ENCODE measurements around the gene WDR75.

Gene WDR75

DNA sequence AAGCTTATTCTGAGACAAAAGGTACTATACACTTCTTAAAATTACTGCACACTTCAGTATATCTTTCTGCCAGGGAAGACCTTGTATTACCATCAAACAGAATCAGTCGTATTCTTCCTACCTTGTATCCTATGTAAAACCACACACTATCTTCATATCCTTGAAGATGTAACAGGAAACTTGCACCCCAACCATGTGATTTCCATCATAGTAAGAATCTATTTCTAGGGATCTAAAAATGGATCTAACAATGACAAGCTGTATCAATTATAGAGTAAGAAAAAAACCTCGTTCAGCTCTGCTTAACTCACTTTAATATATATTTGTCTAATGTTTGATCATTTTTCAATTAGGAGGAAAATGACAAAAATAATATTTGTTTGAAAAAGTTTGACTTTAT is 60.2 kb downstream of the WDR75 start:
- DNase-seq = no peak

DNA sequence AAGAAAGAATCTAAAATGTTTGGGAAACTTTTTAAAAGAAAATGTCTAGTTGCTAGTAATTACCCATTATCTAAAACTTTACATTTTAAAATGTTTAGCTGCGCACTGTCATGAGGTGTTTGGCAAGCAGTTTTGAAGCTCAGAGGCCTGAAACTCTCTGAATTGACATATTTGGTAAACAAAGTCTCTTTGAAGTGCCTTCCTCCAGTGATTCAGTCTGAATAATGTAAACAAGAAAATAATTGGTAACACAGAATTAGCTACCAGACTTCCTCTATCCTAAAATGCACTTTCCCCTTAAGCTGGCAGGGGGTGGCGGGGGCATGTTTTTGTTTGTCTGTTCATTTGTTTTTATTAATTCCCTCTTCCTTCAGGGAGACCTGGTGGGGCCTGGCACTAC is 61.4 kb downstream of the WDR75 start:
- no peak for DNase-seq

DNA sequence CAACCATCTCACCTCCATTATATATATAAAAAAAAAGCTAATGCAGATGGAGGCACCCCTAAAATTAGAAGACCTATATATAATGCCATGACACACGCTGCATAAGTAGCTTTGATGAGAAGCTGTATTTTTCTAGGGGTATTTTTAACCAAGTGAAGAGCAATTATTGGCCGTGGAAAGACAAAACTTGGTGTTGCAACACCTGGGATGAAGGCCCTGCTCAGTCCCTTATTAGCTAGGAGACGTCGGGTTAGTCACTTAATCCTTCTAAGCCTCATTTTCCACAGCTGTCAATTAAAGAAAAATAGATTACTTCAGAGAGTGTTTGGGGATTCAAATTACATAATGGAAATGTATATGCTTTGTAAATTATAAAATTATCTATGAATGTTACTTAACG is 63.0 kb downstream of the WDR75 start:
- DNase-seq = no peak

DNA sequence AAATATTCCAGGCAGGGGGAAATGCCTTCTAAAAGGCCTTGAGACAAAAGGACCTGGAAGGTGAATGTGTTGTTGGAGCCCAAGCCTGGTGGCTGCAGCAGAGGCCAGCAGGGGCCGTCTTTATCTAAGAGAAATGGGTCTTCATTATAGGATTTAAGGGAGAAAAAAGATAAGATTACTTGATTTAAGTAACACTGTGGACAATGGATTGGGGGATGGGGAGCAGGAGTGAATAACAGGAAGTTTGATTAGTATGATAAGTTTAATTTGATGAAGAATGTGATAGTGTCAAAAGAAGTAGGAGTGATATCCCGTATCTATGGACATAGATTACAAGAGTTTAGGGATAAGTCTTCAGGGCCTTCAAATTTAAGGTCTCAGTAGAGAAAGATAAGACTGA is 64.2 kb downstream of the WDR75 start:
- DNase-seq = no peak

DNA sequence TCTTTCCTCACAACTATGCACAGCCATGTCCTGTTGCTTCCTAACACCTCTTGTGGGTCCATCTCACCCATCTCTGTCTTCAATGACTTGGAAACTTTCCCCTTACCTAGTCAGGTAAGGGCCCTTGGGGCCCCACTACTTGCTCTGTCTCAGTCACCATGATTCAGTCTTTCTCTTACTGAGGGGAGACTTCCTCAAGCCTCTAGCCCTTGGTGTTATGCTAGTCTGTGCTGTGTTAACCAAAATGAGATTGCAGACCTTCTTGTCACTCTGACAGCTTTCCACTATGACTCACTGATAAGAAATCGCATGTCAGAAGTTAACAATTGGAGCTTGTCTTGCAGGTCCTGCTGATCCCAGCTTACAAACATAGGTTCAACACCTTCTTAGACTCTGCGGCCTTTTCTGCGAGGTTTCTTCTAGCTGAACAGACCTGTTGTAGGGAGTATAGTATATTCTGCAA is 65.3 kb downstream of the WDR75 start:
- no peak for DNase-seq

DNA sequence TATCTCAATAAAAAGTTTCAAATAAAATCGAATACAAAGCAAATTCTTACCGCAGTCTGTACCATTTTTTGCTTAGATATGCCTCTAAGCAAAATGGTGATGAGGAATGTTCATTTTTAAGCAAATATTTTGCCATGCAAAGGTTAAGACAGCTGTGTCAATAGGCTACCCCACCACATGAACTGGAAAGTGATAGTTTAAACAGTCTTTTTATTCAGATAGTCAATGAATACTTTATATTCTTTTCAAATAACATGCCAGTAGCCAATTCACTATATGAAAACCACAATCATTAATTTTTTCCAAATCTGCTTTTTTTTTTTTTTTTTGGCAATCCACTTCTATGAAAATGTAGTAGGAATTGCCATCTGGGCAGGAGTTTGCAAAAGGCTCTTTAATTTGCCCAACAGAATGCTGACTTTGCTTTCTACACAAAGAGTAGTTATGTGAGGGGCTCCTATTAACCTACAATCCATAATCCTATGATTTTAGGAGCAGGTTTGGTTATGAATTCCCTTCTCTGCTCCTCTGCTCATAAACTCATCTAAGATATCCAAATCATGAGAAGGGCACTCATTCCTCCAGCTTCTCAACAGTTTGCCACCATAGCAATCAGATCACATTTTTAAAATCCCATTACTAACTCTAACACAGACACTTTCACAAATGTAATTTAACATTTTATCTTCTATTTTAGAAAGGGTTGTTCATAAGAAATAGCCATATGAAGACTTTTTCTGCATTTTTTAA is 70.1 kb downstream of the WDR75 start:
- no peak for DNase-seq

DNA sequence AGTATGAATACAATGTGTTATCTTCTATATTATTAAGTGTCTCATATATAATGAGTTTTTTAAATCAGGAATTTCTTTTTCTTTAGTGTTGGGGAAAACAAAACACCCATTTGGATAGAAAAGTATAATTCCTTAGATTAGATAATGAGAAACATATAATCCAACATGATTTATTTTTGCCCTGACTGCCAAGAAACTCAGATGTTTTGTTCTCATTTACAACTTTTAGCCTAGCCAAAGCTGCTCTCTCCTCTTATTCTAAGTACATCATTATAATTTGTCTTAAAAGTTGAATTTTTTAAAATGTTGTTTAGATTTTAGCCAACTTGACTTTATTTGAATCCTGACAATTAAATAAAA is 70.7 kb downstream of the WDR75 start:
- DNase-seq = no peak

DNA sequence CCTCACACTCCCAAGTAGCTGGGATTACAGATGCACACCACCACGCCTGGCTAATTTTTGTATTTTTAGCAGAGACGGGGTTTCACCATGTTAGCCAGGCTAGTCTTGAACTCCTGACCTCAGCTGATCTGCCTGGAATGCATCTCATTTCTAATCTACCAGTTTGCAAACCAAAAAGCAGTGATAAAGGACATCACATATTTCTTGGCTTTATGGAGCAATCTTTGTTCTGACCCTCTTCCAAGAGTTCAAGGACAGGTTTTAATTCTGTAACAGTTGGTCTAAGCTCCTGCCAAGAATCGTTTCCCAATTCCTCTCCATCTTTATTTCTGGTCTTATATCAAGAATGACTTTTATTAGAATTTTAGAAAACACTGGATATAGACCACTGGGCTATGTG is 71.6 kb downstream of the WDR75 start:
- no peak for DNase-seq

DNA sequence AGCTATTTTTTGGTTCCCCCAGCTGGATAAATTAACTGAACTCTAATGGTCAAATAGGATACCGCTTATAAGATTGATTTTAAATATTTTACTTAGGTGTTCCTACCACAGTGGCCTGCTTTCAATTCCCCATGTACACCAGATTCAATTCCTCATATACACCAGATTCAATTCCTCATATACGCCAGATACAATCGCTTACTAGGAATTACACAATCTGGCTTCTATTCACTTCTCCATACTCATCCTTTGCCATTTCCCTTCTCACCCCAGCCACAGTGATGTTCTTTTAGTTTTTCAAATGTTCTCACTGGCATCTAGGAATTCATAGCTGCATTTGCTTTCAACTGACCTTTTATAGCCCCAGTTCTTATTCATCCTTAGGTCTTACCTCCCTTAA is 72.8 kb downstream of the WDR75 start:
- DNase-seq = no peak

DNA sequence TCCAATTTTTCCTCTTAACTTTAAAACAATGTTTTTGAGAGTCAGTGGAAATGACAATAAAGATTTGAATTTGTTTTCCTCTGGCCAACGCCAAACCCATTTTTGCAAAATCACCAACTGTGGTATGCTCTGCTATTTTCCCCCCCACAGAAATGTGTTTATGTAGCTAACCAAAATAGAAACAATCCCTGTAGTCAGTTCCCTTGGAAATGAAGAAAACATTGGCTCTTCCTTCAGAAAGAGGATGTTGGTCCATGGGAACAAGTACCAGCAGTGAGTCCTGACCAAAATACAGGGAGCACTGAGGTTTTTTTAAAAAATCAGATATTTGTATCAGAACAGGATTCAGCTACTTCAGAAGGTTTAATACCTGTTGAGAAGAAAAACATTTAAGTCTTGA is 74.0 kb downstream of the WDR75 start:
- DNase-seq = no peak

DNA sequence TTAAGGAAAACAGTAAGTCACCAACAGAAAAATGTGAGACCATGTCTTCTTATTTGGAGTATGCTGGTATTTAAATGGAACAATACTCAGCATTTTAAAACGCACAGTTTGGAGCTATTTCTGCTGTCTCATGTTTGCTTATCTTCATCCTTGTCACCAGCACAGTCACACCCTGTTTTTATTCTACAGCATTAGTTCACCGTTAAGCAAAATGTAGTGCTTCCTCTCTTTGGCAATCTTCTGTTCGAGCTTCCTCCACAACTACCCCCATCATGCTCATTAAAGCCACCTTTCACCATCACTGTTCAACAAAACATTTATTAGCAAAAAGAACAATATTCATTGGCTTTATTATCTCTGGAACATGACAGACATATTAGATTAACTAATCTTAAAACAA is 75.3 kb downstream of the WDR75 start:
- no peak for DNase-seq

DNA sequence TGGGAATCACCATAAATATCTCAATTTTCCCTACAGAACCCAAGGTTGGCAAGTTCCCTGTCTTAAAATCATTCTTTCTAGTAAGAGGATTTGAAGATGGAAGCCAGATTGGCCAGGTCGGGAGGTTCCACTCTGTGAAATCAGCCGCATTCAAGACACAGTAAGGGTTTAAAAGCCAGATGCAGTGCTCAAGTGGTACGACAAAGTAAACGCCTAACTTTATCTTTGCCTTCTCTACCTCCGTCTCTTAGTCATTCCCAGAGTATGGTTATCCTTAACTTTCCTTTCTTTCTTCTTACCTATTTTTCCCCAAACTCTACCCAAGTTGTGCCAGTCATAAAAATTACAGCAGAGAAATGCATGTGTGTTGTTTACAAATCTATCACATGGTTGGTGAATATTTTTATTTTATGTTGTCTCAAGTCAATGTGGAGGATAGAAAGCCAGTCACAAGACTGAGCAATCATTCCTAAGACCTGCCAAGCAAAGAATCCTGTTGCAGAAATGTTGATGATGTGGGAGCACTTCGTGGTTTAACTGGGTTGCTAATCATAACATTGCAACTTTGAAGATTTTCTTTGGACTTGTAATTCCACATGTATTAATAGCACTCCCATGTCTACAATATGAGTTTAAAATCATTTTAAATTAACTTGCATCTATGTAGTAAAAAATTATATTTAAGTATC is 76.7 kb downstream of the WDR75 start:
- DNase-seq = no peak

DNA sequence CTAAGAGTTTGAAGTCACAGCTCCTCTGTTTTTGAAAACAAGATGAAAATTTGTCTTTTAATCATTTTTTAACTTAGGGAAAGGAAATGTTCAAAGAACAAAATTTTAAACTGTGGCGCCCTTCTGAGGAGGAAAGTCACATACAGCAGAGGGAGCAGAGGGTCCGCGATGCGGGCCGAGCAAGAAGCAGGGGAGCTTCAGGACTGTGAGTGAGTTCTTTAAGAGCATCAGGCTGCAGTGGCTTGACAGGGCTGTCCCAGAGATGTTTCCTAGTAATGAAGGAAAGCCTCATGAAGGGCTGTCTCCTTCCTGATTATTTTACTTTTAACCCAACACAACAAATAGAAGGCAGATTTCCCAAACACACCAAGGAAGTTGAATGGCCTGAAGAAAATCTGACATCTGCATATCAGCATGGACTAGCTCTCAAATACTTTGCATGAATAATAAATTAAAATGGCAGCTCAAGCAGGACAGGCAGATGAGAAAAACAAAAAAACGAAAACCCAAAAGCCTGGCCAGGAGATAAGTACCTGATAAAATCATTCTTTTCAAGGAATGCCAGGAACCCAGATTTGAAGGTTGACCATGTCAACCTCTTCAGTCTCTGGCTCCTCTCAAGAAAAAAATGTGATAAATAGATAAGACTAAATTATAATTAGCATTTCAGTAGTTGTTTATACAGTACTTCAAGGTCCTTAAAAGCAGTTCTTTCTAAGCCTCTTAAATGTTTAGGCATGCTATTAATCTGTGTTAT is 78.5 kb downstream of the WDR75 start:
- DNase-seq = no peak

DNA sequence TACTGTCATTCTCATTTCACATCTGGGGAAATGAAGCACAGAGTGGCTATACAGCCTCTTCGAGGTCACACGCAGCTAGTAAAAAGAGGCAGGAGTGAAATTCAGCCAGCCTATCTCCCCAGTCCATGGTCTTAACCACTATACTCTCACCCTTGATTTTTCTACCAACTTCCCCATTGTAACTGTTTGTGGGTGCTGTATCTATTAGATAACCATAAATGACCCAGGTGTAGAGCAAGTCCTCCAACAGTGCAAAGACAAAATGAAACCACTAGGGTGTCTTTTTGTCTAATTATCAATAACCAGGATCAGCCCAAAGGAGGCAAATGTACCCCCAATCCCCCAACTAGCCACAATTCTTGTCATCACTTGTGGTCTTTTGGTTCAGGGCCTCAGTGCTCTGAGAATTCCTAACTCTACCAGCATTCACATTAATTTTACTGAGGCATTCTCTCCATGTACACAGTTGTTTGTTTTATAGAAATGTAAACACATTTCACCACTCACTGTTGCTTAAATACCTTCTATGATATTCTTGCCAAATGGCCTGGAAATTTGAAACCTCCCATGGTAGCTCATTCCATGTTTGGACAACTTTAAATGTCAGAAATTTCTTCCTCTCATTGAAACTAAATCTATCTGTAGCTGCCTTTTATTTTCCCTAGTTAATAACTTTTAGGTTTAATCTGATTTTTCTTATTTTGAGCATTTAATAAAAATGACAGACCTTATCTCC is 80.6 kb downstream of the WDR75 start:
- DNase-seq = peak; percentile 23

DNA sequence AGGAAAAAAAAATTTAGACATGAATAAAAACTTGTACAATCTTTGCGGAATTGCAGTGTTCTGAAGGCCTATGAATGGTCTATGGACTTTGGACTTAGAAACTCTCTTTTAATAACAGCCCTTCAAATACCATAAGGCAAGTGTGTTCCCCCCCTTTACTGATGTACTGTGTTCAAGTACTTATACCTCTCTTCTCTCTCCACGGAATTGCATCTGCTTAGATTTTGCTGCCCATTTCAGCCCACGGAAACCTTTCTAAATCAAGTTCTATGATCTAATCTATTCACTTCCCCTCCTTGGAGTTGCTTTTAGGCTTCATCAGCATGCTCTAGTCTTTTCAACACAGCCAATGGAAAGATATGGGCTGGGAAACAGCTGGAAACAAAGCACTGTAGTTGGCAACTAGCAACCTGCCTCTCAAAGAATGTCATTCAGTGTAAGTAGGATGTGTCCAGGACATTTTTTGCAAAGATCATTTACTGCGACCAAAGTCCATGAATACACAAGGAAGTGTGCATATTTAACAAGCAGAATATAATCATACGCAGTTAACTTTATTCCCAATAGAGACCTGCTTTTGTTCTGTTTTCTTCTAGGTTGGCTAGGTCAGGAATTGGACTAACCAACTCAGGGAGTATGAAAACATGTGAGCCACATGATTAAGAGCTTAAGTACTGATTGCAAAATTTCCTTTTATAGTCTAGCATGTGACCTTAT is 81.3 kb downstream of the WDR75 start:
- no peak for DNase-seq

DNA sequence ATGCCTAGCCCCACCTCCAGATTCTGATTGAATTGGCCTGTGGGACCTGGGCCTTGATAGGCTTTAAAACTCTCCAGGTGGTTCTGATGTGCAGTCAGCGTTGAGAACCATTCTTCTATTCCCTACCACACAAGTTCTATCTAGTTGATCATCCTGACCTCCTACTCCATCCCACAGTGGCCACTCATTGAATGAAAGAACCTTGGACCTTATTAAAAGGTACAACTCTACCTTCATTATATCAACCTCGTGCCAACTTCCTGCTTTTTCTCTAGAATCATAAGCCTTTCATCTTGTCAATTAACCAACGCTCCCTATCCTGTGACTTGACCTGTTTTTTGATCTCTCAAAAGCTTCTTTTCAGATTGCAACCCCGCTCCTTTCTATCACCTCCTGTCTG is 83.5 kb downstream of the WDR75 start:
- DNase-seq = no peak
